ENCODE measurements around the gene PCSK5. TPM values are rescaled to one million over a fixed set of nuclear protein-coding genes. Genes with fewer than 3 reads are reported as not detected.
A peak's percentile ranks its signal among the peaks of the same experiment; 100 is the strongest.

Gene PCSK5
- total RNA-seq, 4 donors from 2014 or later, result 22.0 to 37.4 (median 27.8) TPM

DNA sequence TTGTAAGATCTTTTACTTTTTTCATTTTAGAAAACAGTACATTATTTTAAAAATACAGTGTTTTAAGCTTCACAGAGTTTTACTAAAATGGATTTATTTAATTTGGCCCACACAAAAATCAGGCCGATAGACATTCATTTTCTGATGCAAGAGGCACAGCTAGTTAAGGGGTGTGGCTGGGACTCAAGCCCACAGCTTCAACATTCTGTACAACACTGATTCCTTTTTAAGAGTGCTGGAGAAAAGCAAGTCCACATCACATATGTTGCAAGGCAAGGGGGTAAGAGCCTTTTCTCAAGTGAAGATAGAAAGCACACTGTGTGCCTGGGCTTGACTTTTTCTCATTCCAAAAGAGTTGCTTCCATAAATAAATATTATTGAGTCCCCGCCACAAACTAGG lies 307.9 kb downstream of the PCSK5 start:
- H3K27me3 ChIP-seq, result no peaks in the 10 kb centered on the region
- no peak for DNase-seq (ENCODE audit: extremely low spot score)
- peaks cover 0 to 9% (median 2%) of the 10 kb centered on the region in 4 donors for H3K36me3 ChIP-seq
- TF ChIP-seq POLR2A (IDR thresholded peaks at IDR 0.05; ENCODE audit: low read depth), result no peak
- TF ChIP-seq EP300 (IDR thresholded peaks at IDR 0.05), result no peak
- TF ChIP-seq, protein P1, sequence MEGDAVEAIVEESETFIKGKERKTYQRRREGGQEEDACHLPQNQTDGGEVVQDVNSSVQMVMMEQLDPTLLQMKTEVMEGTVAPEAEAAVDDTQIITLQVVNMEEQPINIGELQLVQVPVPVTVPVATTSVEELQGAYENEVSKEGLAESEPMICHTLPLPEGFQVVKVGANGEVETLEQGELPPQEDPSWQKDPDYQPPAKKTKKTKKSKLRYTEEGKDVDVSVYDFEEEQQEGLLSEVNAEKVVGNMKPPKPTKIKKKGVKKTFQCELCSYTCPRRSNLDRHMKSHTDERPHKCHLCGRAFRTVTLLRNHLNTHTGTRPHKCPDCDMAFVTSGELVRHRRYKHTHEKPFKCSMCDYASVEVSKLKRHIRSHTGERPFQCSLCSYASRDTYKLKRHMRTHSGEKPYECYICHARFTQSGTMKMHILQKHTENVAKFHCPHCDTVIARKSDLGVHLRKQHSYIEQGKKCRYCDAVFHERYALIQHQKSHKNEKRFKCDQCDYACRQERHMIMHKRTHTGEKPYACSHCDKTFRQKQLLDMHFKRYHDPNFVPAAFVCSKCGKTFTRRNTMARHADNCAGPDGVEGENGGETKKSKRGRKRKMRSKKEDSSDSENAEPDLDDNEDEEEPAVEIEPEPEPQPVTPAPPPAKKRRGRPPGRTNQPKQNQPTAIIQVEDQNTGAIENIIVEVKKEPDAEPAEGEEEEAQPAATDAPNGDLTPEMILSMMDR (IDR thresholded peaks at IDR 0.05), result no peak
- TF ChIP-seq POLR2AphosphoS5 (IDR thresholded peaks at IDR 0.05), result no peak
- 67% methylated on average over 2 of the region's 2 CpGs for WGBS
- H3K4me3 ChIP-seq, result no peak overlapping the region
- intact Hi-C loops (cut with DNase I), result loop anchor here (10.0 kb wide), 1 partner anchor 96 kb away; no protein-coding TSS in a partner anchor
- H3K4me1 ChIP-seq, result no peaks in the 10 kb centered on the region
- H3K27ac ChIP-seq (replicated peaks in 1 of 4), result no peak overlapping the region
- no peaks in the 10 kb centered on the region for H3K9me3 ChIP-seq

DNA sequence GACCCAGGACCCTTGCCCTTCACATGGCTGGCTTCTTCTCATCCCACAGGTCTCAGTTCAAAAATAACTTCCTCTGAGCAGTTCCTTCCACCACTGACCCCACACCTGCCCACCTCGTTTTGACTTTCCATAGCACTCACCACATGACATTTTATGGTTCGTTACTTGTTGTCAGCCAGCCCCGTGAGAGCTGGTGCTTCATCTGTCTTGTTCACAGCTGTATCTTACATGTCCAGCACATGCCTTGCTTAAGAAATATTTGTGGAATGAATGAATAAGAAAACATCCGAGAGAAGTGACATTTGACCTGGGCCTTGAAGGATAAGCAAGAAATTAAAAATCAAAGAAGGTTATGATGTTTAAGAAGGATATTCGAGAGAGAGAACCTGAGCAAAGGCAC lies 309.8 kb downstream of the PCSK5 start:
- no peaks in the 10 kb centered on the region for H3K4me1 ChIP-seq
- no peak overlapping the region for H3K27ac ChIP-seq (replicated peaks in 1 of 4)
- H3K4me3 ChIP-seq, result no peak overlapping the region
- TF ChIP-seq POLR2A (IDR thresholded peaks at IDR 0.05; ENCODE audit: low read depth) (no peak), POLR2AphosphoS5 (IDR thresholded peaks at IDR 0.05) (no peak), EP300 (IDR thresholded peaks at IDR 0.05) (no peak)
- TF ChIP-seq, protein P1 (IDR thresholded peaks at IDR 0.05), result no peak
- DNase-seq (ENCODE audit: extremely low spot score), result peak; percentile 70
- no peaks in the 10 kb centered on the region for H3K9me3 ChIP-seq
- intact Hi-C loops (cut with DNase I), result no loop called here
- WGBS, result 61% methylated on average over 5 of the region's 5 CpGs
- no peaks in the 10 kb centered on the region for H3K27me3 ChIP-seq
- H3K36me3 ChIP-seq, result no peaks in the 10 kb centered on the region

DNA sequence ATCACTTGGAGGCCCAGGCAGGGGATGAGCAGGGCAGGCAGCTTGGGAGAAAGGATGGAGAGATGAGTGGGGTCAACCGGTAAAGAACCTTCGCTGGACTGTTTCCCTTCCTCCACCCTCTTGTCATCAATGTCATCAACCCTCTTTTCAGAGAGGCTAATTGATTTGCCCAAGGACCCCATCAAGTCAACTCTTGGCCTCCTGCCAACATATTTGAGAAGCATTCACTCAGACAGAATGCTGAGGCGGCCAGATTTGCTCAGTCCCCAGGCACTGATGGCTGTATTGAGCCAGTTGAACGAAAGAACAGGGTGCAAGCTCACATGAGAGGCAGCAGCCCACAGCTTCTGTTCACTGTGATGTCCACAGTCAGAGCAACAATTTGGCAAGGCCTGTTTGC lies 310.3 kb downstream of the PCSK5 start:
- Histone ChIP-seq H3K27ac (replicated peaks in 1 of 4) (no peak overlapping the region), H3K9me3 (no peaks in the 10 kb centered on the region), H3K4me1 (no peaks in the 10 kb centered on the region), H3K36me3 (no peaks in the 10 kb centered on the region), H3K4me3 (no peak overlapping the region), H3K27me3 (no peaks in the 10 kb centered on the region)
- intact Hi-C loops (cut with DNase I), result no loop called here
- DNase-seq (ENCODE audit: extremely low spot score), result no peak
- no peak for TF ChIP-seq POLR2AphosphoS5 (IDR thresholded peaks at IDR 0.05)
- TF ChIP-seq EP300 (IDR thresholded peaks at IDR 0.05), result no peak
- TF ChIP-seq, protein P1 (IDR thresholded peaks at IDR 0.05), result no peak
- no peak for TF ChIP-seq POLR2A (IDR thresholded peaks at IDR 0.05; ENCODE audit: low read depth)
- WGBS, result 69% methylated on average over 4 of the region's 4 CpGs

- 65% methylated on average over 3 of the region's 3 CpGs for WGBS
- no peaks in the 10 kb centered on the region for H3K9me3 ChIP-seq
- H3K4me1 ChIP-seq, result no peaks in the 10 kb centered on the region
- no peak overlapping the region for H3K4me3 ChIP-seq
- TF ChIP-seq EP300 (IDR thresholded peaks at IDR 0.05), result no peak
- no peak for TF ChIP-seq POLR2AphosphoS5 (IDR thresholded peaks at IDR 0.05)
- no peak for TF ChIP-seq POLR2A (IDR thresholded peaks at IDR 0.05; ENCODE audit: low read depth)
- TF ChIP-seq, protein P1 (IDR thresholded peaks at IDR 0.05), result no peak
- no peak for DNase-seq (ENCODE audit: extremely low spot score)
- intact Hi-C loops (cut with DNase I), result no loop called here
- no peaks in the 10 kb centered on the region for H3K36me3 ChIP-seq
- H3K27ac ChIP-seq (replicated peaks in 1 of 4), result no peak overlapping the region
- H3K27me3 ChIP-seq, result no peaks in the 10 kb centered on the region
Observed at GRCh38 chr9:76203373-76203772, 312.9 kb downstream of the PCSK5 start.

DNA sequence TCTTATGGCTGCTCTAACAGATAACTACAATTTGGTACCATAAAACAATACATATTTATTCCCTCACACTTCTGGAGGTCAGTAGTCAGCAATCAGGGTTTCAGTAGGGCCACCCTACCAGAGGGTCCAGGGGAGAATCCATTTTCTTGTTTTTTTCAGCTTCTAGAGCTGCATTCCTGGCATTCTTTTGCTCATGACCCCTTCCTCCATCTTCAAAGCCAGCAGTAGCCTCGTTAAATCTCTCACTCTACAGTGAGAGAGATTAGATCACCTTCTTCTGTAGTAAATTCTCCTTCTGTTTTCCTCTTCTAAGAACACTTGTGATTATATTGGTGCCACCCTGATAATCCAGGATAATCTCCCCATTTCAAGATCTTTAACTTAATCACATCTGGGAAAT lies 316.3 kb downstream of the PCSK5 start:
- no peak overlapping the region for H3K27ac ChIP-seq (replicated peaks in 1 of 4)
- no peak for DNase-seq (ENCODE audit: extremely low spot score)
- intact Hi-C loops (cut with DNase I), result no loop called here
- WGBS, result 46% methylated on average over 1 of the region's 1 CpG
- no peak overlapping the region for H3K4me3 ChIP-seq
- TF ChIP-seq EP300 (IDR thresholded peaks at IDR 0.05), result no peak
- TF ChIP-seq POLR2AphosphoS5 (IDR thresholded peaks at IDR 0.05), result no peak
- TF ChIP-seq, protein P1 (IDR thresholded peaks at IDR 0.05), result no peak
- TF ChIP-seq POLR2A (IDR thresholded peaks at IDR 0.05; ENCODE audit: low read depth), result no peak
- no peaks in the 10 kb centered on the region for H3K27me3 ChIP-seq
- no peaks in the 10 kb centered on the region for H3K9me3 ChIP-seq
- no peaks in the 10 kb centered on the region for H3K4me1 ChIP-seq
- no peaks in the 10 kb centered on the region for H3K36me3 ChIP-seq
